ENCODE data around the gene PCBP3. TPM values are rescaled to one million over a fixed set of nuclear protein-coding genes. Genes with fewer than 3 reads are reported as not detected.
"Not testable (repeated sequence)": the region's sequence is repeated elsewhere in the genome, so short reads cannot be mapped to it uniquely, and the experiment has no call there.

The PCBP3 gene
- total and polyA plus RNA-seq, 4 donors = 0.36 to 1.6 (median 0.42) TPM

DNA sequence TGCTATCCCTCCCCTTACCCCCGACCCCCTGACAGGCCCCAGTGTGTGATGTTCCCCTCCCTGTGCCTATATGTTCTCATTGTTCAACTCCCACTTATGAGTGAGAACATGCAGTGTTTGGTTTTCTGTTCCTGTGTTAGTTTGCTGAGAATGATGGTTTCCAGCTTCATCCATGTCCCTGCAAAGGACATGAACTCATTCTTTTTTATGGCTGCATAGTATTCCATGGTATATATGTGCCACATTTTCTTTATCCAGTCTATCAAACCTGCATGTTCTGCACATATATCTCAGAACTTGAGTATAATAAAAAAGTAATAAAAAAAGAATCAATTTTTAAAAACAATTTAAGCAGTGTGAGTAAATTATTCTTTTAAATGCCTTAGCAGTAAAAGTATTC is 76.7 kb downstream of the PCBP3 start:
- DNase-seq (ENCODE audit: low spot score); H3K36me3 ChIP-seq (ENCODE audit: control insufficient read depth in 4 of 4, insufficient read depth in 3 of 4, low read depth in 1 of 4, low read length in 3 of 4); H3K9ac ChIP-seq (ENCODE audit: low read depth in 1 of 2, low read length in 2 of 2); H3K4me3 ChIP-seq (ENCODE audit: low read depth in 1 of 3, low read length in 3 of 3); H3K27ac ChIP-seq (ENCODE audit: low read depth in 1 of 2, low read length in 2 of 2); H3K9me3 ChIP-seq (ENCODE audit: control insufficient read depth in 4 of 4, low read length in 3 of 4); H3K4me1 ChIP-seq (ENCODE audit: control insufficient read depth in 4 of 4, insufficient read depth in 4 of 4, low read length in 3 of 4): not testable (repeated sequence)
- H3K27me3 ChIP-seq (ENCODE audit: control insufficient read depth in 4 of 4, insufficient read depth in 4 of 4, low read length in 3 of 4) = peaks cover 0 to 12% (median 0%) of the 10 kb centered on the region in 4 donors
- WGBS = 53% methylated on average over 1 of the region's 1 CpG

DNA sequence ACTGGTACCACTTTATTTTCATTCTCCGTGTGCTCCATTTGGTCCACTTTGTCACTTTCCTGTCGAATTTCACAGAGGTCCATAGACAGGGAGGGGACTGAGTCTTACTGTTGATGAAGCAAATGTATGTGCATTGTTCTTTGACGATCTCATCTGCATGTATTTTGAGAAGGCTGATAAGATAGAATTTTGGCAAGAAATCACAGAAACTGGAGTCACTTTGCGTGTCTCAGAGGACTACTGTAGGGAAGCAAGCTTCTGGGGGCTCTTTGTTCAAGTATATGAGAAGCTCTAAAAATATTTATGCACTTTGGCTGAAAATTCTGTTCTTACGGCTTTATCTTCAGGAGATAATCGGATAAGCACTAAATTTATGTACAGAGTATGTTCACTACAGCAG is 78.1 kb downstream of the PCBP3 start:
- H3K4me3 ChIP-seq (ENCODE audit: low read depth in 1 of 3, low read length in 3 of 3) = no peak overlapping the region
- H3K27me3 ChIP-seq (ENCODE audit: control insufficient read depth in 4 of 4, insufficient read depth in 4 of 4, low read length in 3 of 4) = peaks cover 0 to 12% (median 0%) of the 10 kb centered on the region in 4 donors
- WGBS = 75% methylated on average over 6 of the region's 6 CpGs
- no peaks in the 10 kb centered on the region for H3K9me3 ChIP-seq (ENCODE audit: control insufficient read depth in 4 of 4, low read length in 3 of 4)
- no peaks in the 10 kb centered on the region for H3K4me1 ChIP-seq (ENCODE audit: control insufficient read depth in 4 of 4, insufficient read depth in 4 of 4, low read length in 3 of 4)
- H3K9ac ChIP-seq (ENCODE audit: low read depth in 1 of 2, low read length in 2 of 2) = no peak overlapping the region
- TF ChIP-seq, protein P1, sequence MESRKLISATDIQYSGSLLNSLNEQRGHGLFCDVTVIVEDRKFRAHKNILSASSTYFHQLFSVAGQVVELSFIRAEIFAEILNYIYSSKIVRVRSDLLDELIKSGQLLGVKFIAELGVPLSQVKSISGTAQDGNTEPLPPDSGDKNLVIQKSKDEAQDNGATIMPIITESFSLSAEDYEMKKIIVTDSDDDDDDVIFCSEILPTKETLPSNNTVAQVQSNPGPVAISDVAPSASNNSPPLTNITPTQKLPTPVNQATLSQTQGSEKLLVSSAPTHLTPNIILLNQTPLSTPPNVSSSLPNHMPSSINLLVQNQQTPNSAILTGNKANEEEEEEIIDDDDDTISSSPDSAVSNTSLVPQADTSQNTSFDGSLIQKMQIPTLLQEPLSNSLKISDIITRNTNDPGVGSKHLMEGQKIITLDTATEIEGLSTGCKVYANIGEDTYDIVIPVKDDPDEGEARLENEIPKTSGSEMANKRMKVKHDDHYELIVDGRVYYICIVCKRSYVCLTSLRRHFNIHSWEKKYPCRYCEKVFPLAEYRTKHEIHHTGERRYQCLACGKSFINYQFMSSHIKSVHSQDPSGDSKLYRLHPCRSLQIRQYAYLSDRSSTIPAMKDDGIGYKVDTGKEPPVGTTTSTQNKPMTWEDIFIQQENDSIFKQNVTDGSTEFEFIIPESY (IDR thresholded peaks at IDR 0.05) = no peak
- TF ChIP-seq, protein P2, sequence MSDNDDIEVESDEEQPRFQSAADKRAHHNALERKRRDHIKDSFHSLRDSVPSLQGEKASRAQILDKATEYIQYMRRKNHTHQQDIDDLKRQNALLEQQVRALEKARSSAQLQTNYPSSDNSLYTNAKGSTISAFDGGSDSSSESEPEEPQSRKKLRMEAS (IDR thresholded peaks at IDR 0.05) = no peak
- TF ChIP-seq HNF4G (IDR thresholded peaks at IDR 0.05) (no peak), RXRA (IDR thresholded peaks at IDR 0.05) (no peak), YY1 (IDR thresholded peaks at IDR 0.05) (no peak), SP1 (IDR thresholded peaks at IDR 0.05) (no peak), JUND (IDR thresholded peaks at IDR 0.05) (no peak), FOXA2 (IDR thresholded peaks at IDR 0.05) (no peak), GABPA (IDR thresholded peaks at IDR 0.05 in 1 of 2, conservative IDR thresholded peaks at IDR 0.05 in 1 of 2) (no peak), NR2F2 (IDR thresholded peaks at IDR 0.05) (no peak), EGR1 (IDR thresholded peaks at IDR 0.05; ENCODE audit: low read depth in 2 of 2) (no peak), TAF1 (conservative IDR thresholded peaks at IDR 0.05) (no peak), HNF4A (conservative IDR thresholded peaks at IDR 0.05) (no peak), RAD21 (IDR thresholded peaks at IDR 0.05) (no peak), FOXA1 (IDR thresholded peaks at IDR 0.05) (no peak)
- TF ChIP-seq, protein P3, sequence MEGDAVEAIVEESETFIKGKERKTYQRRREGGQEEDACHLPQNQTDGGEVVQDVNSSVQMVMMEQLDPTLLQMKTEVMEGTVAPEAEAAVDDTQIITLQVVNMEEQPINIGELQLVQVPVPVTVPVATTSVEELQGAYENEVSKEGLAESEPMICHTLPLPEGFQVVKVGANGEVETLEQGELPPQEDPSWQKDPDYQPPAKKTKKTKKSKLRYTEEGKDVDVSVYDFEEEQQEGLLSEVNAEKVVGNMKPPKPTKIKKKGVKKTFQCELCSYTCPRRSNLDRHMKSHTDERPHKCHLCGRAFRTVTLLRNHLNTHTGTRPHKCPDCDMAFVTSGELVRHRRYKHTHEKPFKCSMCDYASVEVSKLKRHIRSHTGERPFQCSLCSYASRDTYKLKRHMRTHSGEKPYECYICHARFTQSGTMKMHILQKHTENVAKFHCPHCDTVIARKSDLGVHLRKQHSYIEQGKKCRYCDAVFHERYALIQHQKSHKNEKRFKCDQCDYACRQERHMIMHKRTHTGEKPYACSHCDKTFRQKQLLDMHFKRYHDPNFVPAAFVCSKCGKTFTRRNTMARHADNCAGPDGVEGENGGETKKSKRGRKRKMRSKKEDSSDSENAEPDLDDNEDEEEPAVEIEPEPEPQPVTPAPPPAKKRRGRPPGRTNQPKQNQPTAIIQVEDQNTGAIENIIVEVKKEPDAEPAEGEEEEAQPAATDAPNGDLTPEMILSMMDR (IDR thresholded peaks at IDR 0.05; ENCODE audit: low read depth, low read length, missing input control) = no peak
- TF ChIP-seq, protein P4, sequence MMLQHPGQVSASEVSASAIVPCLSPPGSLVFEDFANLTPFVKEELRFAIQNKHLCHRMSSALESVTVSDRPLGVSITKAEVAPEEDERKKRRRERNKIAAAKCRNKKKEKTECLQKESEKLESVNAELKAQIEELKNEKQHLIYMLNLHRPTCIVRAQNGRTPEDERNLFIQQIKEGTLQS (IDR thresholded peaks at IDR 0.05) = no peak
- TF ChIP-seq, protein P5, sequence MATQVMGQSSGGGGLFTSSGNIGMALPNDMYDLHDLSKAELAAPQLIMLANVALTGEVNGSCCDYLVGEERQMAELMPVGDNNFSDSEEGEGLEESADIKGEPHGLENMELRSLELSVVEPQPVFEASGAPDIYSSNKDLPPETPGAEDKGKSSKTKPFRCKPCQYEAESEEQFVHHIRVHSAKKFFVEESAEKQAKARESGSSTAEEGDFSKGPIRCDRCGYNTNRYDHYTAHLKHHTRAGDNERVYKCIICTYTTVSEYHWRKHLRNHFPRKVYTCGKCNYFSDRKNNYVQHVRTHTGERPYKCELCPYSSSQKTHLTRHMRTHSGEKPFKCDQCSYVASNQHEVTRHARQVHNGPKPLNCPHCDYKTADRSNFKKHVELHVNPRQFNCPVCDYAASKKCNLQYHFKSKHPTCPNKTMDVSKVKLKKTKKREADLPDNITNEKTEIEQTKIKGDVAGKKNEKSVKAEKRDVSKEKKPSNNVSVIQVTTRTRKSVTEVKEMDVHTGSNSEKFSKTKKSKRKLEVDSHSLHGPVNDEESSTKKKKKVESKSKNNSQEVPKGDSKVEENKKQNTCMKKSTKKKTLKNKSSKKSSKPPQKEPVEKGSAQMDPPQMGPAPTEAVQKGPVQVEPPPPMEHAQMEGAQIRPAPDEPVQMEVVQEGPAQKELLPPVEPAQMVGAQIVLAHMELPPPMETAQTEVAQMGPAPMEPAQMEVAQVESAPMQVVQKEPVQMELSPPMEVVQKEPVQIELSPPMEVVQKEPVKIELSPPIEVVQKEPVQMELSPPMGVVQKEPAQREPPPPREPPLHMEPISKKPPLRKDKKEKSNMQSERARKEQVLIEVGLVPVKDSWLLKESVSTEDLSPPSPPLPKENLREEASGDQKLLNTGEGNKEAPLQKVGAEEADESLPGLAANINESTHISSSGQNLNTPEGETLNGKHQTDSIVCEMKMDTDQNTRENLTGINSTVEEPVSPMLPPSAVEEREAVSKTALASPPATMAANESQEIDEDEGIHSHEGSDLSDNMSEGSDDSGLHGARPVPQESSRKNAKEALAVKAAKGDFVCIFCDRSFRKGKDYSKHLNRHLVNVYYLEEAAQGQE (IDR thresholded peaks at IDR 0.05) = no peak
- no peak for DNase-seq (ENCODE audit: low spot score)
- H3K27ac ChIP-seq (ENCODE audit: low read depth in 1 of 2, low read length in 2 of 2) = no peak overlapping the region
- no peaks in the 10 kb centered on the region for H3K36me3 ChIP-seq (ENCODE audit: control insufficient read depth in 4 of 4, insufficient read depth in 3 of 4, low read depth in 1 of 4, low read length in 3 of 4)
